HG03039 (cell line): ENCODE data around the gene PWWP2B.
"Not testable (repeated sequence)": the region's sequence is repeated elsewhere in the genome, so short reads cannot be mapped to it uniquely, and the experiment has no call there.

Experiments
- ATAC-seq: cut with Tn5 transposase; IDR thresholded peaks from one replicate; pipeline ENCODE4 v1.9.1; 2021; ENCODE audit warnings: mild to moderate bottlenecking, moderate library complexity; ENCODE audit not compliant: unreplicated experiment

Gene PWWP2B

DNA sequence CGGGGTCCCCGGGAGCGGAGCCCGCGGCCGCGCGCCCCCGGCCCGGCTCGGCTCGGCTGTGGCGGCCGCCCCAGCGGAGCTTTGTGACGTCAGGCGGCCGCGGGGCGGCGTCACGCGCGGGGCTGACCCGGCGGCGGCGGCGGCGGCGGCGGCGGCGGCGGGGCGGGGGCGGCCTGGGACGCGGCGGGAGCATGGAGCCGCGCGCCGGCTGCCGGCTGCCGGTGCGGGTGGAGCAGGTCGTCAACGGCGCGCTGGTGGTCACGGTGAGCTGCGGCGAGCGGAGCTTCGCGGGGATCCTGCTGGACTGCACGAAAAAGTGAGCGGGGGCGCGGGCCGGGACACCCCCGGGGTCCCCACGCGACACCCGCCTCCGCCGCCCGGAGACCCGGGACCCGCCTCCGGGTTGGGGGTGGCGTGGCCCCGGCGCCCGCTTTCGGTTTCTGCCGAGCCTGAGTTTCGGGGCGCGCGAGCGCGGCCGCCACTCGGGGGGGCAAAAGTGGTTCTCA lies at the start of gene PWWP2B:
Gene PWWP2B, plus strand, starts transcription at position 165 of the 506 bp plus-strand sequence. Its CDS starts 27 bp downstream, at position 192.
- ATAC-seq: peak; percentile 39

DNA sequence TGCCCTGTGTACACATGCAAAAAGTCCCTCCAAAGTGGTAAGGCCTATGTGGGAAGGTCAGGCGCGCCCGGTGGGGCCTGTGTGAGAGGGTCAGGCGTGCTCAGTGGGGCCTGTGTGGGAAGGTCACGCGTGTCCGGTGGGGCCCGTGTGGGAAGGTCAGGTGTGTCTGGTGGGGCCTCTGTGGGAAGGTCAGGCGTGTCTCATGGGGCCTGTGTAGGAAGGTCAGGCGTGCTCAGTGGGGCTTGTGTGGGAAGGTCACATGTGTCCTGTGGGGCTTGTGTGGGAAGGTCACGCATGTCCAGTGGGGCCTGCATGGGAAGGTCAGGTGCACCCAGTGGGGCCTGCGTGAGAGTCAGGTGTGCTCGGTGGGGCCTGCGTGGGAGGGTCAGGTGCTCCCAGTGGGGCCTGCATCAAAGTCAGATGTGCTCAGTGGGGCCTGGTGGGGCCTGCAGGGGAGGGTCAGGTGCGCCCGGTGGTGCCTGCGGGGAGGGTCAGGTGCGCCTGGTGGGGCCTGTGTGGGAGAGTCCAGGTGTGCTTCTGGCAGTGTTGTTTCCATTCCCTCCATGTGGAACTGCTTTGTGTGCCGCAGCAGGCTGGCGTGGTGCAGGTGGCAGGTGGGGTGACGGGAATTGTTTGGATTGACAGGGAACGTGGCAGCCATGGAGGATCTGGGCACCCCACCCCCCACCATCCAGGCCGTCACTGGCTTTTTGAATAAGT lies 49.6 kb upstream of the PWWP2B start:
- no peak for ATAC-seq

DNA sequence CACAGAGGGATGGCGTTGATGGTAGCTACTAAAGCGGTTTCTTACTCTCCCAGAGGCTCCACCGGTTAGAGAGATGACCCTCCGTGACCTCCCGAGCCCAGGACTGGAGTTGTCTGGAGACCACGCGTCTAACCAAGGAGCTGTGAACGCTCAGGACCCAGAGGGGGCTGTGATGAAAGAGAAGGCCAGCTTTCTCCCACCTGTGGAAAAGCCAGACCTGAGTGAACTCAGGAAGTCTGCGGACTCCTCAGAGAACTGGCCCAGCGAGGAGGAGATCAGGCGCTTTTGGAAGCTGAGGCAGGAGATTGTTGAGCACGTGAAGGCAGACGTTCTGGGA lies 49.1 kb upstream of the PWWP2B start:
- no peak for ATAC-seq

DNA sequence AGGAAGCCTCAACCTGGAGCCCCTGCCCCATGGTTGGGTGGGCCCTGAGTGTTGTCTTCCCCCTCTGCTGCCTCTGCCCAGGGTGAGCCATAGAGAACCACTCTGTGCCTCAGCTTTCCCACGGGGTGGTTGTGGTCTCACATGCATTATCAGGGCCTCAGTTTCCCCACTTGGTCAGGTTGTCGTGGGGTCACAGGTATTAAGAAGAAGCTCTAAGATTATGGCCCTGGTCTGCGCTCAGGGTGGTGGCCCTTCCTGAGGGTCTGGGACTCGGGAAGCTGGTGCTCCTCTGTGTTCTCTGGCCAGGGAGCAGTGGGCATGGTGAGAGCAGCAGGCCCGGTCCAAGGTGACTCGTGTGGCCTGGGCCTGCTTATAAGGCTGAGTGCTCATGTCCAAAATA lies 47.2 kb upstream of the PWWP2B start:
- ATAC-seq: no peak

DNA sequence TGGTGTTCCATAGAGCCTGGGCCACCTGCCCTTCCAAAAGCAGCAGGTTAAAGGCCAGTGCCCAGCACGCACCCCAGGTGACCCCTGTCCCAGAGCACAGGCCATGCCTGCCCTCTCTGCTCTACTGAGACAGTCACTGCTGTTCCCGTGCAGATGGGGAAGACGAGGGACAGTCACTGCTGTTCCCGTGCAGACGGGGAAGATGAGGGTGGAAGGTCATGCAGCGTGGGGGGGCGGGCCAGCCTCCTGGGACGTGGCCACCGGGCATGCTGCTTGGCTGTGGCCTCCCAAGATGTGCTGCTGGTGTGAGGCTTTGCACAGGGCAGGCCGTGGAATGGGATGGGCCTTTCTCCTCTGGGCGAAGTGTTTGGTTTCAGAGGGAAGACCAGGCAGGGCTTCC lies 46.6 kb upstream of the PWWP2B start:
- no peak for ATAC-seq

DNA sequence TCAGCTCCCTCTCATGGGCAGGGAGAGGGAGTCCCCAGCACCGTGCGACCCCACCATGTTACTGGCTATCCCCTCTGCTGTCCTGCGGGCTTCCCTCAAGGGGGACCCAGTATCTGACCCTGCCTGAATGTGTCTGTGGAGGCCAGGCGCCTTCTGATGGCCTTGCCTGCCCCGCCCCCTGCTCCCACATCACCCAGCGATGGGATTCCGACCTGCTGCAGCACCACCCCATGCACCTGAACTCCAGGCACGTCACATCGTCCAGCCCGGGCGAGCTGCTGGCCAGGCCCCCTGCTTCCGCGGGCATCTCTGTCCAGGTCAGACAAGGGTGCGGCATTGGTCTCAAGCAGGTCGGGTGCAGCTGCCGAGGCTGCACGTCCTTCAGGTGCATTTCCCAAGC lies 46.1 kb upstream of the PWWP2B start:
- ATAC-seq: no peak

DNA sequence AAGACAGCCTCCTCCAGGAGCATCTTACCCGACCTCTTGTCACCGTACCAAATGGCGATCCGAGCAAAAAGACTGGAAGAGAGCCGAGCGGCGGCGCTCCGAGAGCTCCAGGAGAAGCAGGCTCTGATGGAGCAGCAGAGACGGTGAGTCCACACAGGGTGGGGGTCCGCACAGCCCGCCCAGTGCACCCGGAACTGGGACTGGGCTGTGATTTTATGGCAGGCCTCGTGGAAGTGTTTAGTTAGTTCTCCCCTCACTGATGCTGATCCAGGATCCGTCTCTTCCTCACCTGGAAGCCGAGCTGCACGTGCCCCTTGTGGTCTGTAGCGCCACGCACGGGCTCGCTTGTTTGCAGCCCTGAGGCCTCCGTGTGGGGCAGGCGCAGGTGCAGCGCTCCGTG lies 45.4 kb upstream of the PWWP2B start:
- ATAC-seq: no peak

DNA sequence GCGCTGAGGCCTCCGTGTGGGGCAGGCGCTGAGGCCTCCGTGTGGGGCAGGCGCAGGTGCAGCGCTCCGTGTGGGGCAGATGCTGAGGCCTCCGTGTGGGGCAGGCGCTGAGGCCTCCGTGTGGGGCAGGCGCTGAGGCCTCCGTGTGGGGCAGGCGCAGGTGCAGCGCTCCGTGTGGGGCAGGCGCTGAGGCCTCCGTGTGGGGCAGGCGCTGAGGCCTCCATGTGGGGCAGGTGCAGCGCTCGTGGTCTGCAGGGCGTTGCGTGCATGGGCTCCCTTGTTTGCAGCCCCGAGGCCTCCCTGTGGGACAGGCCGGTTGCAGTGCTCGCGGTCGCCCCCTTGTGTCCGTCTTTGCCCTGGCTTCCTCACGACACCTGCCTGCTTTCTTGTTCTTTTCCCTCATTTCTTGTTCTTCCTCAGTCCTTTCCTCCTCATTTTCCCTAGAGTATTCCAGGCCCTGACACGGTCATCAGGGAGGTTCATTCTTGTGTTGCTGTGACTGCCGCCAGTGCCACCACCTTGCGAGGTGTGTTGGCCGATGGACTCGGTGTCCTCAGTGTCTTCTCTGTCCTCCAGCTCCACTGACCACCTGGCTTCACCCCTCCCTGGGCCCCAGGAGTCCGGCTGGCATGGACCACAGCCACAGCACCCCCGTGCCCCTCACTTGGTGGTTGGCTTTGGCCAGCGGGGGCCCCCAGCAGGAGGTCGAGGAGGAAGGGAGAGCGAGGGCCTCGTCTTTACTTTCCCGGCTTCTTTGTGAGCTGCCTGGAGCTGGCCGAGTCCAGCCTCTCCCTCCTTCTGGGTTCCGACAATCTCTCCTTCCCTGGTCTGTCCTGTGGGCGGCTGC lies 44.3 kb upstream of the PWWP2B start:
- ATAC-seq: not testable (repeated sequence)

DNA sequence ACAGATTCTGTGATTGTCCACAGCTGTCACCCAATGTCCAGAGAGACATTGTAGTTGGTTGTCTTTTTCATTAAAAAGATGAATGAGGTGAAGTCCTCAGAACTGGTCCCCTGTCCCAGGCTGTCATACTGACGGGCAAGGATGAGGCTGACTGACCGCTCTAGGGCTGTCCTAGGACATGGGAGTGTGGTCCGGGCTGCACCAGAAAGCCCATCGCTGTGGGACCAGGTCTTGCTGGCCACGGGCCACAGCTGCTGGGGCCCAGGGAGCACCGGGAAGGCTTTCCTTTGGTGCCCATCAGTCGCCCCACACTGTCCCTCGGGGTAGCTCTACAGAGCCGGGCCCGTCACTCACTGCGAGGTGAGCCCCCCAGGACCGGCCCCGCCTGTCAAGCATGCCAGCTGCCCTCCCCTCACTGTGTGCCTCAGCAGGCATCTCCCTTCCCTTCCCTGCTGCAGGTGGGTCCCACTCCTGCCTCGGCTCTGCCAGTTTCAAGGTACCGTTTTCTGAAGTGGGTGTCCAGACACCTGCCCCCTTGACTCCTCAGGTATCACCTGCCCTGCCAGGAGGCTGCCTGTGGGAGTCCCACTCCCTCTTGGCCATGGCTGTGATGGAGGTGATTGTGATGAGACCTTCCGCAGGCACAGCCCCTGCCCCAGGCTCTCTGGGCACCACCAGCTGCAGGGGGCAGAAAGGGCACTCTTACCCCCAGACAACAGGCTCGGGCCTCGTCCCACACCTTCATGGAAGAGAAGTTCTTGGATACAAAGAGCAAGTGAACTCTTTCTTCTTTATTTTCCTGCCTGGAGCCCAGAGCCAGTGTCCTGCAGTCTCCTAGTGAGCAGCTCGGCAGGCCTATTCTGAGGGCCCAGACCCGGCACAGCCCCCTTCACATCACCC lies 43.3 kb upstream of the PWWP2B start:
- no peak for ATAC-seq

DNA sequence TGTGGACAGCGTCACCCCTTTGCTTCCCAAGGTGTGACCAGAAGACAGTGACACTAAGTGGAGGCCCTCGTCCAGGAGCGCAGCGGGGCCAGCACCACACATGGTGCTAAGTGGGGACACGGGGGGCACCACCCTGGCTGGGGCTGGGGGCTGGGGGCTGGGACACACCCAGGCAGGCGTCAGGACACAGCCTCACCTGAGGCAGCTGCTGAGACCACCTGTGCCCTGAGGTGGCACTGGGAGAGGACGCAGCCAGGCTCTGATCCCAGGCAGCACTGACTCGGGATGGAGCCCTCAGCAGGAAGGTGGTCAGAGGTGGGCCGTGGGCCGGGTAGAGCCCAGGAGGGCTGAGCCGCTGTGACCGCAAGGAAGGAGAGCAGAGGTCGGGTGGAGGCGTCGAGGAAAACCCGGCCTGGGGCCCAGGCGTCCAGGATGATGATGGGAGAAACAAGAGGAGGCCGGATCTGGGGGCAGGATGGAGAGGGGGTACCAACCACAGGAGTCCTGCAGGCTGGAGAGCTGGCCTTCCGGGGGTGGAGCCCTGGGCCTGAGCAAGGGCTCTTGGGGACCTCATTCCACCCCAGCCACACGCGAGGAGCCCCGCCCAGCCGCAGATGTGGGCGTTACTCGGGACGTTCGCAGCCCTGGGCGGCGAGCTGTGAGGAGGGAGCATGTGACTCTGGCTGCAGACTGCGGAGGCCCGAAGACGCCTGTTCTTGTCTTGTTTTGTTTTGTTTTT lies 42.5 kb upstream of the PWWP2B start:
- no peak for ATAC-seq

DNA sequence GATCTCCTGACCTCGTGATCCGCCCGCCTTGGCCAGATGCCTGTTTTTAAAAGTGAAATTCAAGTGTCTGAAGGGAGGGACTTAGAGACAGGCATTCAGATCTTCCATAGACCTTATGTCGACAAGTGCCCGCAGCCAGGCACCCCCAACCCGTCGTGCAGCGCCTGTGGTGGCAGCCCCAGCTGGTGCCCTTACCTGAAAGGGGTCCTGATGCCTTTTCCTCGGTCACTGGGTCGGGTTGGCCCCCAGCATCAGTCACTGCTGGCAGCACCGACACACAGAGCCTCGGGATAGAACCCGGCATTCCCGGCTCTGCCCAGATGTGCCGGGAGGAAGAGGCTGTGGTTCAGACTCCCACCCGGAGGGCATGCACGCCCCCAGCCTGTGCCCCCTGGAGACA lies 41.7 kb upstream of the PWWP2B start:
- no peak for ATAC-seq

DNA sequence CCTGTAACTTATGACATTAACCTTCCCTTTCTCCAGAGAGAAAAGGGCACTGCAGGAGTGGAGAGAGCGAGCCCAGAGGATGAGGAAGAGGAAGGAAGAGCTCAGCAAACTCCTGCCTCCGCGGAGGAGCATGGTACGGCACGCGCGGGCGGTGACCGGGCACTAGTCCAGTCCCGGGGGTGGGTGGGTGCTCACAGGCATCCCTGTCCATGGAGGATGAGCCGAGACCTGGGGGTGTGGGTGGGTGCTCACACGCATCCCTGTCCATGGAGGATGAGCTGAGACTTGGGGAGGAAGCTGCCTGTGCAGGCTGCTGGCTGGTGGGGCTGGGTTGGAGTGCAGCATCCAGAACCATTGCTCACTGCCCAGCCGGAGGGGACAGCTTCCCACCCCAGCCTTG lies 41.2 kb upstream of the PWWP2B start:
- ATAC-seq: no peak

DNA sequence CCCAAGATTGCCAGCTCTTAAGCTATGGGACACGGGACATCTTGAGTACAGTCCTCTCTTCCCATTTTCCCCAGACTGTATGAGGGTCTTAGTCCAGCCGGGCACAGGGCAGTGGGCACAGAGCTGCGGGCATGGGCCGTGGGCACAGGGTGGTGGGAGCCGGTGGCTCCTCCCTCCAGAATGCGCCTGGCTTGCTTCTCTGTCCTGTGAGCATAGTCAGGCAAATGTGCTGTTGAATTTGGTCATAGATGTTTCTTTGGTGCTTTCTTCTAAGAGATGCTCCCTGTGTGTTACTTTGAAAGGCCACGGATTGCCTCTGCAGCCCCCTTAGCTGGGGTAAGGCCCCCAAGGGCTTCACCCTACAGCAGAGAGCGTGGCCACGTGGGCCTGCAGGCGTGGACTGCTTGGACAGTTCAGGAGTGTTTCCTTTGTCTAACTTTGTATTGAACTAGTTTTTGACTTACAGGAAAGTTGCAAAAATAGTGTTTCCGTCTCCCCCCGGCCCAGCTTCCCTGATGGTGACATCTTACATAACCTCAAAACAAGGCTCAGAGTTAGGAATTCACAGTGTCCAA lies 40.3 kb upstream of the PWWP2B start:
- ATAC-seq: no peak

DNA sequence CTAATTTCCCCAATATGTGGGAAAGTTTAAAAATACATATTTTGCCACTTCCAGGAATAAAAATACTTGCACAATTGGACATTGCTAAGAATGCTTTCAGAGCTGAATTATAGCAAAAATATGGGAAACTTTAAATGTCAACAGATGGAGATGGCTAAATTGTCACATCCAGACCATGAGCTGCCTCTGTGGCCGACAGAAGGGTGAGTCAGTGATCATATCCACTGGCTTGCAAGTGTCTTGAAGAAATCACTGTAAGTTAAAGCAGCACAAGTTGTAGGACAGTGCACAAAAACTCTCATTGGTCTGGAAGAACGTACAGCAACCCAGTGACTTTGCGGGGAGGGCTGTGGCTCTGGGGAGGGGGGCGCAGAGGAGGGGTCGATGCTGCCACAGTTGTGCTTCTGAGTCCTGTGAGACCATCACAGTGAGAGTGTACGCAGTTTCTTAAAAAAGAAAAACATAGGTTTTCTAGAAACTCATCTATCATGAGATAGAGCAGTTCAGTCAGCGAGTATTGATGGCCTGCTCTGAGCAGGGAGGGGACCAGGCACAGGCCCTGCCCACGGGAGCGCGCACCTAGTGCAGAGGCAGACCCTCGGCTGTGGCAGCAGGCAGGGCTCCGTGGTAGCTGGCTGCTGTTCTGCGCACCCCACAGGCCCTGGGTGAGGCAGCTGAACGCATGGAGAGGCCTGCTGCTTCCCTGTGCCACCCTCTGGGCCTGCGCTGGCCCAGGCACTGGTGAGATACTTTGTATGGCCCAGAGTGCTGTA lies 39.5 kb upstream of the PWWP2B start:
- ATAC-seq: no peak

DNA sequence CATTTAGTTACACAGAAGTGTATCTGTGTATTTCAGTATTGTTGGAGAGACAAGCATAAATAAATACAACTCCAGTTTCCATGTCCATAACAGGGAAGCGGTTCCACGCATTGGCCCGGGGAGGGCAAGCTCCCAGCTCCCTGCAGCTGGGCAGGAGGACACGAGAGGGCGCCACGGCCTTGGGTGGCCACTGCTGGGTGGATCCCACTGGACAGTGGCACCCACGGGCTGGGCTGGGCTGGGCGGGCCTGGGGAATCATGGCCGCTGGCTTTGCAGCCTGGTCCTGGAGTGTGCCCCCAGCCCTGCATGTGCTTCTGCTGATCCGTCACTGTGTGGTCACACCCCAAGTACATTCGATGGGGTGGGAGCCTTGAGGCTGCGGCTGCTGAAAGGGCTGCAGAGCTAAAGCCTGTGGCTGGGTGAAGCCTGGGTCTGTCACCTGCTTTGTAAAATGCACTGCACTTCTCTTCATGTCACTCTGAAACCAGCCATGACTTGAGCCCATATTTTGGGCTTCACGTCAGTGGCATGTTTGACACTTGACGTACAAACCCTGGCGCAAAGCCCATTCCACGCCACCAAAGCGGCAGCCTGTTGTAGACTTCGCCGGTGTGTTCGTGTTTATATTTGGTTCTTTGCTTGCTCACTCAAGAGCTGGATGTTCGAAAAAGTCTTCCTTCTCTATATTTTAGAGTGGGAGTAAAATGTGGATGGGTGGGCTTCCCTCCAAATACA lies 37.5 kb upstream of the PWWP2B start:
- ATAC-seq: no peak

DNA sequence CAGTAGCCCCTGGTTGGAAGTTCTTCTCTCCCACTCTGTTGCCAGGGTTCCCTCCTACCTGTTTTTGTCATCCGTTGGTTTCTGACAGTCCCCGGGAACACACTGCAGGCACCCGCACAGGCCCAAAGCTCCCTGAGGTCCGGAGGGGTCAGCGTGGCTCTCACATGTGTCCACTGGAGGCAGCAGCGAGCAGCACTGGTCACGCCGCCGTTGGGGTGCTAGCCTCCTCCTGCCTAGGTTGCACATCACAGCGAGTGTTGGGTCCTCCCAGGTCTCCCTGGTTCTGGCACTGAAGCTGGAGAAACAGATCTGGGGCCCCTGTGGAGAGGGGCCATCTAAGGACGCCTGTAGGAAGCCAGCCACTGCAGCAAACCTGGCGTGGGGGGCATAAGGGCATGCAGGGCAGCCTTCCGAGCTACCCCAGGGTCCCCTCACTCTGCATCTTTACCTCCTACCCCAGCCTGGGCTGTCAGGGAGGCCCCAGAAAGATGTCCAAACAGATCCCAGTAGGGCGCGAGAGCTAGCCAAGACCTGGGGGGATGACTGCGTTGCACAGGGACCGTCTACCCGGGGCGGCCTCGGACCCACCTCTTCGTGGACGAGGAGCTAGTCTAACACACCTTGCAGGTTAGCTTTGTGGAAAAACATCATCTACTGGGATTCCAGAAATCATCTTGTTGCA lies 36.1 kb upstream of the PWWP2B start:
- no peak for ATAC-seq

DNA sequence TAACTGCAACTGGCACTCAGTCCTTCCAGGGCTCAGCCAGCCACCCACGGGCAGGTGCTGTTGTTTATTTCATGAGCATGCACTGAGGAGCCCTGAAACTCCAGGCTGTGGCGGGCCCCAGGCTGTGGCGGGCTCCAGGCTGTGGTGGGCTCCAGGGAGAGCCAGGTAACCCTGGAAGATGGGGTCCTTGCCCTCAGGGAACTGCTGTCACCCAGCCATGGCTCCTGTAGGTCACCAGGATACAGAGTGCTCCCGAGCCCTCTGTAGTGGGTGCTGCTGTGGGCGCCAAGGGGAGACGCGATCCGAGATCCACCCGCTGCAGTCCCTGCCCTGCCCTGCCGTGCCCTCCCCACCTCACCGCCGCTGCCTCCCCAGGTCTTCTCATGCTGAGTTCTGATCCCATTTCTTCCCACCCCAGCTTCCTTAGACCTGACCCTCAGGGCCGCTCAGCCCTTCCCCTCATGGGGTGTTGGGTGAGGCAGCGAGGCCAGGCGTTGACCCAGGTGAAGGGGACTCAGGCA lies 35.4 kb upstream of the PWWP2B start:
- no peak for ATAC-seq

DNA sequence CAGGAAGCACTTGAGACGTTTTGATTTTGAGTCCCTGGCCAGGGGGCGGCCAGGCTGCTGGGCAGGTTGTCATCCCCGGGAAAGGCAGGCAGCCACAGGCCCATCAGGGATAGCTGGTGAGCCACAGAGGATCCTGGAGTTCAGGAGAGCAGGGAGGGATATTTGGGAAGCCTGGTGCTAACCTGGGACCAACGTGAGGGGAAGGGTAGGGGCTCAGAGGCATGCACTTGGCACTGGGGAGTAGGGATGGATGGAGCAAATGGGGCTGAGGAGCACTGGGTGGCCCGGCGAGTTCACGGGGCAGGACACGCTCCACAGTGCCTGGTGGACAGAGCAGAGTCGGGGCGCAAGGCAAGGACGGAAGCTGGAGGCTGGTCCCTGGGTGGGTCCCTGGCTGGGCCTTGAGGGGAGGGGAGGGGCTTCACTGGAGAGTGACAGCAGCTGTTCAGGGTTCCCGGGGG lies 34.8 kb upstream of the PWWP2B start:
- ATAC-seq: no peak
